Upper lobe of left lung (tissue), 4 donors: ENCODE data around the gene ANKS1B.

Experiments used
- CTCF ChIP-seq, 6 experiments: fragments of 450-650 bp in 4 of 6; fragments of 200-600 bp in 2 of 6; sonication (generic) in 2 of 6; IDR thresholded peaks; one replicate each; pipeline ENCODE4 v1.5.1; 2016 to 2019; ENCODE audit warnings: antibody characterized with exemption in 6 of 6
- POLR2A ChIP-seq, 4 donors: fragments of 450-650 bp; IDR thresholded peaks; one replicate each; pipeline ENCODE4 v1.5.1; 2016 to 2017; ENCODE audit warnings: antibody characterized with exemption in 4 of 4, mild to moderate bottlenecking in 2 of 4

GRCh38 chr12:99974146-99974545 is 10.6 kb downstream of the ANKS1B start:
- TF ChIP-seq CTCF (IDR thresholded peaks at IDR 0.05) (no peak), POLR2A (IDR thresholded peaks at IDR 0.05) (no peak)
